ENCODE measurements around the gene AOAH.

GRCh38 chr7:36530456-36530855 lies 193.8 kb downstream of the AOAH start:
- TF ChIP-seq CTCF (conservative IDR thresholded peaks at IDR 0.05; ENCODE audit: low read depth, low read length) (no peak), EZH2 (IDR thresholded peaks at IDR 0.05; ENCODE audit: borderline replicate concordance, low read depth, low read length, poor library complexity, severe bottlenecking) (no peak)
